HG03280 (cell line): Measurements from ENCODE around the gene CARMIL3.
"Not testable (repeated sequence)": the region's sequence is repeated elsewhere in the genome, so short reads cannot be mapped to it uniquely, and the experiment has no call there.

Experiments
- ATAC-seq: cut with Tn5 transposase; IDR thresholded peaks from one replicate; pipeline ENCODE4 v1.9.1; 2021; ENCODE audit warnings: mild to moderate bottlenecking, moderate library complexity; ENCODE audit not compliant: unreplicated experiment

CARMIL3 gene

DNA sequence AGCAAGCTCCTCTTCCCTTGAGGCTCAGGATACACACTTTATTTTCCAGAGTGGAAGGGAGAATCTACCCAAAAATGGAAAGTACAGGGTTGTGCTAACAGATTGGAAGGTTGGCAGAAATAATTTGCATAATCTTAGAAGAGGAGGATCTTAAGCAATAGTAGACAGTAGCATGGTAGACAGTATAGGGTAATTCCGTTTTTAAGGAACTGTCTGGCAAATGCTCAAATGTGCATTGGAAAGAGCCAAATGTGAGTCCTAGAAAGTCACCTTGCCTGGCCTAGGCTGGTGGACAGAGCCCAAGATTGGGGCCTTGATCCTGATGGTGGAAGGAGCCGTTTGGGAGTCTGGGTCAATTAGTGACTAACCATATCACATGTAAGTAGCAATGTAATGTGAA lies 13.1 kb upstream of the CARMIL3 start:
- no peak for ATAC-seq

DNA sequence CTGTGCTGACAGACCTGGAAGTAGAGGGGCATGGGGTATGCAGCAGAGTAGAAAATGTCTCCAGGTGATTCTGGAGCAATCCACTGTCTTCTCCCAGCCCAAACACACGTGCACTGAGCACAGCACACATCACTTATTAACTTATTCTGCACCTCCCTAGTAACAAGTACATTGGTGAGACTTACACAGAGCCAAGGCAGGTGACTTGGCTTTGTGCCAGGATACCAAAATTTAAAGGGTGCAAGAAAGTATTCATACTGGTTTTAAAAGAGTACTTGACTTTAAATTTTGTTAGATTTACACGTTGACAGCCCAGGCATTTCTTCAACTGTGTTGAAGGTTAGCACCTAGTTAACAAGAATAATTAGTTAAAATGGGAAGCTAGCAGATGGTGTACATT lies 11.1 kb upstream of the CARMIL3 start:
- ATAC-seq = no peak

DNA sequence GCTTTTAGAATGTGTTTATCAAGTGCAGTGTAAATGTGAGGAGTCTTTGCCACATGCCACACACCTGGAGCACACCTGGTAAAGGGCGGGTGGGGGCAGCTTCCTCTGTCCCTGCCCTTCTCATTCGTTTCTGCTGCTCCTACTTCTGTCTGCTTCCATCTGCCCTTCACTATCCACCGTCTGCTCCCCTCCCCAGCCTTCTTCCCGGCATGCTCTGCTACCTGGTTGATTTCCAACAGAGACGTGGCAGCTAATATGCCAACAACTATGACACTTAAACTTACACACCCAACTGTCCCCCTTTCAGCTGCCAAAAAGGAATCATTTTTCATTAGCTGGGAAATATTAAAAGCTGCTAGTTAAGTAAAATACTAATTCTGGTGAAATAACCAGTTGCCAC lies 9.1 kb upstream of the CARMIL3 start:
- no peak for ATAC-seq

DNA sequence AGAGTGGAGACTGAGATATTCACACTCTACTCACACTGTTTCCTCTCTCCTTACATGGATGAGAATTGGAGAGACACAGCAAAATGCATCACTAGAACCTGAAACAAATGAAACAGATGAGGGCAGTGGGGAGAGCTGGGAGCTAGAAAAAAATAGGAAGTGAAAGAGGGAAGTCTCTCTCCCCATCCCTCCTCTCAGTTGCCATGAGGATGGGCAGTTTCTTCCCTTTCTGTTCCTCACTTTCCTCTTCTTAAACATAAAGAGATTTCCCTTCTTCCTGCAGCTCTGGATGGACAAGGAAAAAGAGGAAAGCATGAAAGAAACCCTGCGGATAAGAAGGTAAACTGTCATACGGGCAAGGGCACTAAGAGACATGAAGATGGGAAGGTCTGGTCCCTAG lies 2.8 kb upstream of the CARMIL3 start:
- not testable (repeated sequence) for ATAC-seq

DNA sequence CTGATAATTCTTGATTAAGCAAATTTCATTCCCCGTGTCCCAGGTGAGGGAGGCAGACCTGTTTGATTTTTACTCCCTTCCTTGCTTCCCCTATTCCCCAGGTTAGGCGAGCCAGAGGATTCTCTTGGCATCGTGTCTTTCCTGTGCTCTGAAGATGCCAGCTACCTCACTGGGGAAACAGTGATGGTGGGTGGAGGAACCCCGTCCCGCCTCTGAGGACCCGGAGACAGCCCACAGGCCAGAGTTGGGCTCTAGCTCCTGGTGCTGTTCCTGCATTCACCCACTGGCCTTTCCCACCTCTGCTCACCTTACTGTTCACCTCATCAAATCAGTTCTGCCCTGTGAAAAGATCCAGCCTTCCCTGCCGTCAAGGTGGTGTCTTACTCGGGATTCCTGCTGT lies 1.1 kb upstream of the CARMIL3 start:
- ATAC-seq = not testable (repeated sequence)

DNA sequence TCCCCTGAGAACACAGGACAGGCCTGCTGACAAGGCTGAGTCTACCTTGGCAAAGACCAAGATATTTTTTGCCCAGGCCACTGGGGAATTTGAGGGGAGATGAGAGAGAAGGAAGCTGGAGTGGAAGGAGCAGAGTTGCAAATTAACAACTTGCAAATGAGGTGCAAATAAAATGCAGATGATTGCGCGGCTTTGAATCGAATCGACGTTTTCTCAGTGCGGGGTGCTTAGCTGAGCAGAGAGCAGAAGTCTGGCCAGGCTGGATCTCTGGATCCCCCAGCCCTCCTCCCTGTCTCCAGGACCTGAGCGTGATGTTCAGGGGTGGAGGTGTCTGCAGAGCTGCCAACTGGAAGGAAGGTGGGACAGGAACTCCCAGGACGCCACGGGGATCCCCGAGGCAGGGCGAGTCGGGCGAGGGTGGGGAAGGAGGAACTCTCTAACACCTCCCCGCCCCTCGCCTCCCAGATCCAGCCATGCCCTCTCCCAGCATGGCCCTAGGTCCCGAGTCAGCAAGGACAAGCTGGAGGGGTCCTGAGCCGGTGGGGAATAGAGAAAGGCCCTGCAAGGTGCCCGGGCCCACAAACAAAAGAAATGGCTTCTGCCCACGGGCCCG lies 527 bp upstream of the CARMIL3 start:
- peak; percentile 29 for ATAC-seq

DNA sequence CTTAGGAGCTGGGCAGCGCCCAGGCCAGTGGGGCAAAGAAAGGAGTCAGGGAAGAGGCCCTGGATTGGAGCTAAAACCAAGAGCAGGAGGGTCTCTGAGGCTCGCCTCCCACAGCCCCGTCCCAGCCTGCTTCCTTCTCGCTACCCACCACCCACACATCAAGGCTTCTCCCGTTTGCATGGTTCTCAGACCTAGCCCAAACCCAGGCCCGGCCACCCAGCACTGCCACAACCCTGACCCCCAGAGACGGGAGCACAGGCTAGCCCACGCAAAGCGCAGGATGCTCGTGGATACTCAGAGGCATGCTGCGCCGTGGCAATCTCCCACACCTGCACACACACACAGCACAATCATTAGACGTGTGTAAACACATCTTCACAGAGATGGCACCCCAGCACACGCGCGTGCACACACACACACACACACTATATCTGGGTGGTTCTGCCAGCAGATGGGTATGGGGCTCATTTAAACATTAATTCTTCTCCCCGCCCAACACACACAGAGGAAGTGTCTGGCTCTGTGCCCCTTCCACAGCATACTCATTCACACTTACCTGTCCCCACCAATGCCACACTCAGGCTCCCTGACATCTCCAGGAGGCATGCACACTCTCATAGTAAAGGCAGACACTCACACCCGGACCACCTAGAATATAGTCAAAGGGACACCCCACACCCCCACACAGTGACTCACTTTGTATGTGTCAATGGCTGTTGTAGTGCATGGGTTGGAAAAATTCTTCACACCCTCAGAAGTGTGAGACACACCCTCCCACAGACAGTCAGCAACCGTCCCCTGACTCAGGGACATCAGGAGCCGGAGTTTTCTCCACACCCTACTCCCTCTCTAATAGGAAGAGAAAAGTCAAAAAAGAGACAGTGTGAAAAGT lies 1.1 kb downstream of the CARMIL3 start:
- ATAC-seq = no peak

DNA sequence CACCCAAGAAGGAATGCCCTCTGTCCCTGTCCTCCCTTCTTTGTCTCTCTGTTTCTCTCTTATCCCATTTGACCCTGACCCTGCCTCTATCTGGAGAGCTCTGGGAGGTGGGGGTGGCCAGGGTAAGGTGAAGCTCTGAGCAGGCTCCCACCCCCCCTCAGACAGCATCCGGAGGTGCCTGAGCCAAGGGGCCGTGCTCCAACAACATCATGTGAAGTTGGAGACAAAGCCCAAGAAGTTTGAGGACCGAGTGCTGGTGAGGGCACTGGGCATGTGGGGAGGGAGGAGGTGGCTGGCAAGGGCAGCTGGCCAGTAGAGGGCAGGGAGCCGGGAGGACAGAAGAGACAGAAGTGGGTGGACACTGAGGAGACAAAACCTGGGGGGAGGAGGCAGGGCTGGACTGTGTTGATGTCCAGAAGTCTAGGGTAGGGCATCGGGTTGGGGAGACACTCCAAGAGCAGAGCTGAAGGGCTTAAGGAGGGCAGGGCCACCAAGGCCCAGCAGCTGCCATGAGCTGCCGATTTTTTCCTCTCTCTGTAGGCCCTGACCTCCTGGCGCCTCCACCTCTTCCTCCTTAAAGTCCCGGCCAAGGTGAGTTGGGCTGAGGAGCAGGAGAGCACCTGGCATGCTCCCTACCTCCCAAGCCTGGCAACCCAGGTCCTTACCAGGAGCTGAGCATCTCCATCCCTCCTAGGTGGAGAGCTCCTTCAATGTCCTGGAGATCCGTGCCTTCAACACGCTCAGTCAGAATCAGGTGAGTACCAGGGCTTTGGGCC lies 1.9 kb downstream of the CARMIL3 start:
- ATAC-seq = no peak

DNA sequence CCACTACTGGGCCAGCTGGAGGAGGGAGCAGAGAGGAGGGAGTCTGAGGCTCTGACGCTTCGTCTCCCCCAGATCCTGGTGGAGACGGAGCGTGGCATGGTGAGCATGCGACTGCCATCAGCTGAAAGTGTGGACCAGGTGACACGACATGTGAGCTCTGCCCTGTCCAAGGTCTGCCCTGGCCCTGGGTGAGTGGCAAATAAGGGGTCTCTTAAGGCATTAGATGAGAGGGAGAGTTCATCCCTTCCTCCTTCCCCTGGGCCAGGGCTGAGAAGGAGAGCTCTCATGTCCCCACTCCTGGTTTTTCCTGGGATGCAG lies 2.5 kb downstream of the CARMIL3 start:
- no peak for ATAC-seq

DNA sequence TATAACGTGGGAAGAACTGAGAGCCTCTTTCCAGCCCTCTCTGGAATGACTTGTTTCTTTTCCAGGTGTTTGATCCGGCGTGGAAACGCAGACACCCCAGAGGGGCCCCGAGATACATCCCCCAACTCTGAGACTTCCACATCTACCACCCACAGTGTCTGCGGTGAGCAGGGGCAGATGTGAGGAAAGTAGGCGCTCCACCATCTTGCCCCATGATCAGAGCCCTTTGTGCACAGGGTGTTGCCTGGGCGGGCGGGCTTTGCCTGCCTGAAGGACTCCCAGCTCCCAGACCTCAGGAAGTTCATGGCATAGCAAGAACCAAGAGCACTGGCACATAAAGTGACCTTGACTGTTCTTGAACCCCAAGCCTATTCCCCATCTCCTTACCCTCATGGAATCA lies 2.8 kb downstream of the CARMIL3 start:
- ATAC-seq = no peak

DNA sequence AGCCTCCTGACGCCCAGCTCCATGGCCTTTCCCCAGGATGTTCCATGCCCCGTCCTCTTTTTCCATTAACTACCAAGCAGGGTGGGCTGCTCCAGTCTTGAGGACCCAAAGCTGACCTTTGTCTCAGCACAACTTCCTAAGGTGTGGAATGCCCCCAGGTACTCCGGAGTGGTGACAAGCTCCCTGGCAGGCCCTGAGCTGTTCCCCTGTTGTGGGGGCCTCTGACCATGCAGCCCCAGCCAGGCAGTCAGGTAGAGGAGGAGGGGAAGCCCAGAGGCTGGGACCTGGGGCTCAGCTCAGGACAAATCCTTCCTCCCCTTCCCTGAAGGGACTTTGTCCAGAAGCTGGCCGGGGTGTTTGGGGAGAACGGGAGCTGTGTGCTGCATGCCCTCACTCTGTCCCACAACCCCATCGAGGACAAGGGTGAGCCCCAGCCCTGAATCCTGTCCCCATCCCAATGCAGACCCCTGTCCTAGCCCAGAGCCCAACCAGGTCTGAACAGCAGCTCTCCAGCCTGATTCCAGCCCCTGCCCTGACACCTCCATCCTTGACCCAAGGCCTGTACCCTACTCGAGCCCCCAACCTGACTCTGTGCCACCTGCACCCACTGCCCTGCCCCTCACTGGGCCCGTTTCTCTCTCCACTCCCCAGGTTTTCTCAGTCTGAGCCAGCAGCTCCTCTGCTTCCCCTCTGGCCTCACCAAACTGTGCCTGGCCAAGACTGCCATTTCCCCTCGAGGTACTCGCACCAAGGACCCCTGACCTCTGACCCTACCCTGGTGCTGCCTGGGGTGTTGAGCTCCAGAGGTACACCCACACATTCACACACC lies 4.4 kb downstream of the CARMIL3 start:
- ATAC-seq = no peak

DNA sequence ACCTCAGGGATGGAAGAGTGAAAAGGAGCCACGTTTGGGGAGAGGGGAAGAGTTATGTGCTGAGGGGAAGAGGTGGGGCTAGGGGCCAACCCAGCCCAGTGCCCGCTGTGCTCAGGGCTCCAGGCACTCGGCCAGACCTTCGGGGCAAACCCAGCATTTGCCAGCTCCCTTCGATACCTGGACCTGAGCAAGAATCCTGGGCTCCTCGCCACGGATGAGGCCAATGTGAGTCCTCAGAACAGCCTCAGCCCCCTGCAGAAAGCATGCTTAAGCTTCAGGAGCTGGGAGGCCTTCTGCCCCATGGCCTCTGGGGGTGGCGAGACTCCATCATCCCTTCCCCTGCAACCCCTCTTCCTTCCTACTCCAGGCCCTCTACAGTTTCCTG lies 5.0 kb downstream of the CARMIL3 start:
- ATAC-seq = no peak

DNA sequence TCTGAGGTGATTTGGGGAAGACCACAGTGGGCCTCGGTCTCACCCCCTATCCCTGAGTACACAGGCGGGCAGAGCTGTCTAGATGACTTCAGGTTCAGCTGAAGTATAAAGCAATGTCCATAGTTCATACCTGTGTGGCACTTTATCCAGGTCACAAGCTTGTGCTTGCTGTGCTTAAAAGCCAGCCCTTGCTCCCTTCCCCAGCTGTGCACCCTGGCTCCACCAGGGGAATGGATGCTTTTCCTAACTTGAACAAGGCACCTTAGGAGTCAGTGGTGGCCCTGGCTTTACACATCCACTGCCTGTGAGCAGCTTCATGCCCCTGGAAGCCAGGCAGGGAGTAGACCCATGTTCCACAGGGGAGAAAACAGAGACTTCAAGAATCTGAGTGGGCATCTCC lies 5.5 kb downstream of the CARMIL3 start:
- no peak for ATAC-seq

DNA sequence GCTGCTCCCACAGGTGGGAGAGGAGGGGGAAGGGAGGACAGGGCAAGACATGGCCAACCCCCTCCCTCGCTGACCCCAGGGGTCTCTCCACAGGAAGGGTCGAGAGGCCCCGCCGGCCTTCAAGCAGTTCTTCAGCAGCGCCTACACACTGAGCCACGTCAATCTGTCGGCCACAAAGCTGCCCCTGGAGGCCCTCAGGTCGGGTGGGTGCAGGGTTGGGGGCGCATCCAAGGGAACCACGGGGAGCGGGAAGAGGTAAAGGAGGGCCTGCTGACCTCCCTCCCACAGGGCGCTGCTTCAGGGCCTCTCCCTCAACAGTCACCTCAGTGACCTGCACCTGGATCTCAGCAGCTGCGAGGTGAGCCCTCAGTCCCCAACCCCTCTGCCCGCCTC lies 6.1 kb downstream of the CARMIL3 start:
- peak; percentile 14 for ATAC-seq

DNA sequence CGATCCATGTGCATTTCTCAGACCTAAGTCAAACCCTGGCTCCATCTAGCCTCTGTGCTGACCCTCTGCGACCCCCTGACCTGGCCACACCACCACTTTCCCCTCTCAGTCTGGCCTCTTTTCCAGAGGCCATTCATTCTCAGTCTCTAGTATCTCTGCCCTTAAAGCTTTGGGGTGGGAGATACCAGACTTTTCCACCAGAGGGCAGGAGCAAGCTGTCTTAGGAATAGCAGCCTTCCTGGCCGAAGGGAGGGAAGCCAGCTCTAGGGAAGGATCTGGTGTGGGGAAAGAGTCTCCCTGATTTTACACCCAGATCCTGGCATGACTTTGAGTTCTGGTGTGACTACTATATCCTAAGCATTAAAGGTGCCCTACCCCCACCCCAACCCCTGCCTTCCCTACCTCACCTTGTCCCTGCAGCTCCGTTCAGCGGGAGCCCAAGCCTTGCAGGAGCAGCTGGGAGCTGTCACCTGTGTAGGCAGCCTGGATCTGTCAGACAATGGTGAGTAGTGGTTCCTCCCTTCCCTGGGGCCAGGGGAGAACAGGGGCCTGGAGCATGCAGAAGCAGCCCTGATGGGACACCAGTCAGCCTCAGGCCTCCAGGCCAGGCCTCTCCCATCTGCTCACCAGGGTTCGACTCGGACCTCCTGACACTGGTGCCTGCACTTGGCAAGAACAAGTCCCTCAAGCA lies 6.6 kb downstream of the CARMIL3 start:
- ATAC-seq = peak; percentile 58

DNA sequence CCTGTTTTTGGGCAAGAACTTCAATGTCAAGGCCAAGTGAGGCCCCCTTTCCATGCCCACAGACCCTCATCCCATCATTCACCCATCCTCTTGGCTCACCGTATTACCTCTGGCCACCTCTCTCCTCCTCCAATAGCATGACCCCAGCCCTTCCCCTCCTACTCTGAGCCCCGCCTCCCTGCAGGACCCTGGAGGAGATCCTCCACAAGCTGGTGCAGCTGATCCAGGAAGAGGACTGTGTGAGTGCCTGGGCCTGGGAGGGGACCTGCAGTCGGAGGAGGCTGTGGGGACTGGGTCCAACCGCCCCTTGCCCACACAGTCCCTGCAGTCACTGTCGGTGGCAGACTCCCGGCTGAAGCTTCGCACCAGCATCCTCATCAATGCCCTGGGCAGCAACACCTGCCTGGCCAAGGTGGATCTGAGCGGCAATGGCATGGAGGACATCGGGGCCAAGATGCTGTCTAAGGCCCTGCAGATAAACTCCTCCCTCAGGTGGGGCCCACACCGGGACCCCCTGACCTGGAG lies 7.2 kb downstream of the CARMIL3 start:
- ATAC-seq = no peak

DNA sequence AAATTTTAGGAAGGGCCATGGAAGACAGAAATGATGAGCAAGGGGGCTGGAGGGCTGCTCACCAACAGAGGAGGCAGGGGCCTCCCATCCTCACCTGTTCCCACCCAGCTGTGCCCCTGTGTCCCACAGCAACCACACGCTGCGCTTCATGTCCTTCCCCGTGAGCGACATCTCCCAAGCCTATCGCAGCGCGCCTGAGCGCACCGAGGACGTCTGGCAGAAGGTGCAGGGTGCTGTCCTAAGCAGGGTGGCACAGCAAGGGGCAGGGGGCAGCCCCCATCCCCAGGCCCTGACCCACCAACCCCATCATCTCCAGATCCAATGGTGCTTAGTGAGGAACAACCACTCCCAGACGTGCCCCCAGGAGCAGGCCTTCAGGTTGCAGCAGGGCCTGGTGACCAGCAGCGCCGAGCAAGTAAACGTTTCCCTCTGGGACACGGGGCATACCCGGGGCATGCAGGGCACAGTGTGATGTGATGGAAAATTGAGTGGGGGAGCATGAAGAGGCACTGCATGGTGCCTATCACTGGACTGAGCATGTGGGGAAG lies 8.1 kb downstream of the CARMIL3 start:
- ATAC-seq = no peak

DNA sequence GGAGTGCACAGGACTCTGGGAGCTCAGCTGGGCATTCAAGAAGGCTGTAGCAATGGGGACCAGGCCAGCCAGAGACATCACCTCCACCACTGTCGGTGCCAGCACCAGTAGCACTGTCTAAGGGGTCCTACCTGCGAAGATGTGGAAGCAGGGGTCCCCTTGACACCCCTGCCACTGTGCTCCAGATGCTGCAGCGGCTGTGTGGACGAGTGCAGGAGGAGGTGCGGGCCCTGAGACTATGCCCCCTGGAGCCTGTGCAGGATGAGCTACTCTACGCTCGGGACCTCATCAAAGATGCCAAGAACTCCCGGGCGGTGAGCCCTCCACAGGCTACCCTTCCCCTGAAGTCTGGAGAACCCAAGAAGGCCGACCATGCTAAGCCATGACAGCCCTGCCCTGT lies 8.6 kb downstream of the CARMIL3 start:
- no peak for ATAC-seq

DNA sequence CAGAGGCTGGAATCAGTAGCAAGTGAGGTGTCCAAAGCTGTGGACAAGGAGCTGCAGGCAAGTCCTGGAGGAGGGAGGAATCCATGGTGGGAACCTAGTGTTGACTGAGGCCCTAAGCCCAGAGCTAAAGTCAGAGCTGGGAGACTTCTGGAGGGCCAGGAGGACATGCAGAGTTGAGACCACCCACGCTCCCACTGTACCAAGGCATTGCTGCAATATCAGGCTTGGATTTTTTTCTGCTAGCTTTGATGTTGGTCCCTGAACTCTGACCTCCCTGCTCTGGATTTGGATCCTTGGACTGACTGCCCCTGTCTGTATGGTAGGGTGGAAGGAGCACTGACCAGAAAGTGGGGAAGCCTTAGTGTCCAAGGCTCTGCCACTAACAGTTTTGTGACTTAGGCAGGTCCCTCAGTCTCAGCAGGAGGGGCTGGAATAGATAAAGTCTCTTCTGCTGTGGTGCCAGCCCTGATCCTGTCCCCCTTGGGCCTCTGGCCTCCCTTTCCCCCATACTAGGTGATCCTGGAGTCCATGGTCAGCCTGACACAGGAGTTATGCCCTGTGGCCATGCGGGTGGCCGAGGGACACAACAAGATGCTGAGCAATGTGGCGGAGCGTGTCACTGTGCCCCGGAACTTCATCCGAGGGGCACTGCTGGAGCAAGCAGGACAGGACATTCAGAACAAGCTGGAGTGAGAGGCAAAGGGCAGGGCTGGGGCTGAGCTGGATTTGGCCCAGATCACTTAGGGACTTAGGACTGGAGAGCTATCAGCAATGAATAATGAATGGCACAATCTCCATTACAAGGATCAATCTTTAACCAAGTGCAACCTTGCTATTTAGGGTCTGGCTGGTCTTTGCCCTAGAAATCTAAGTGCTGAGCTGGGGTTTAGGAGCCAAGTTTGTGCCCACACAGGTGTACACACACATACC lies 9.4 kb downstream of the CARMIL3 start:
- ATAC-seq = no peak
